Measurements from ENCODE around the gene ELAVL1. TPM values are rescaled to one million over a fixed set of nuclear protein-coding genes. Genes with fewer than 3 reads are reported as not detected.

The ELAVL1 gene
- total and polyA plus RNA-seq, 2 experiments from 2014 or later, result 57.7 to 89.9 TPM

DNA sequence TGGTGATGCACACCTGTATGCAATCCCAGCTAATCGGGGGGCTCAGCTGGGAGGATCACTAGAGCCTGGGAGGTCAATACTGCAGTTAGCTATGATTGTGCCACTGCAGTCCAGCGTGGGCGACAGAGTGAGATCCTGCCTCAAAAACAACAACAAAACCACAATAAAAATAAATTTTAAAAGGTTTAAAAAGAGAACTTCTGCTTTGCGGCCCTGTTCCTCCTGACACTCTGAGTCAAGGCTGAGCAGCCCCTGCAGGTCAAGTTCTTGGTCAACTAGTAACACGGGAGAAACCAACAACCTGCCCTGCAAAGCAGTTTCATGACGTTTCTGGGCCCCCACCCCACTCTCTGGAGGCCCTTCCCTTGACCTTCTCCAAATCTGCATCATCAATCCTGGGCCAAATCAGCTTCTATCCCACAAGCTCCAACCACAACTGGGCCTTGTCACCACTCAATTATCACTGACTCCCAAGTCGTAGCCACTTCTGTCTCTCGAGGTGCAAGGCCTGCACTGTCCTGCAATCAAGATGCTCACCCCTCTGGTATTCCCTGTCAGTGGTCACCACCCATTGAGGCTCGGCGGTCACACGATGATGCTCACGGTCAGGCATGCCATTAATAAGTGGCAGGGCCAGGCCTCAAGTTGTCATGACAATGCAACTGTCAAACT, 7.5 kb downstream of the ELAVL1 start:
- WGBS (ENCODE audit: low lambda C conversion rate, missing lambda C conversion rate), result 86% methylated on average over 12 of the region's 12 CpGs
- H3K27me3 ChIP-seq, result no peaks in the 10 kb centered on the region
- no peak for DNase-seq (ENCODE audit: low spot score)
- no peaks in the 10 kb centered on the region for H3K9me3 ChIP-seq (ENCODE audit: low read depth)
- no peak for TF ChIP-seq EZH2 (IDR thresholded peaks at IDR 0.05; ENCODE audit: borderline replicate concordance)
- no peak overlapping the region for H2AFZ ChIP-seq
- H3K36me3 ChIP-seq (replicated peaks; ENCODE audit: insufficient read depth, low read depth), result no peaks in the 10 kb centered on the region
- no peak overlapping the region for H3K4me2 ChIP-seq
- H3K4me1 ChIP-seq (ENCODE audit: insufficient read depth), result peaks cover 9% of the 10 kb centered on the region
- H4K20me1 ChIP-seq (ENCODE audit: insufficient read depth, poor library complexity, severe bottlenecking), result peaks cover 99% of the 10 kb centered on the region
- H3K27ac ChIP-seq, result no peak overlapping the region
- H3K9me2 ChIP-seq (replicated peaks; ENCODE audit: insufficient read depth), result no peaks in the 10 kb centered on the region
- peaks cover 100% of the 10 kb centered on the region for H3K79me2 ChIP-seq
- no peak overlapping the region for H3K4me3 ChIP-seq

DNA sequence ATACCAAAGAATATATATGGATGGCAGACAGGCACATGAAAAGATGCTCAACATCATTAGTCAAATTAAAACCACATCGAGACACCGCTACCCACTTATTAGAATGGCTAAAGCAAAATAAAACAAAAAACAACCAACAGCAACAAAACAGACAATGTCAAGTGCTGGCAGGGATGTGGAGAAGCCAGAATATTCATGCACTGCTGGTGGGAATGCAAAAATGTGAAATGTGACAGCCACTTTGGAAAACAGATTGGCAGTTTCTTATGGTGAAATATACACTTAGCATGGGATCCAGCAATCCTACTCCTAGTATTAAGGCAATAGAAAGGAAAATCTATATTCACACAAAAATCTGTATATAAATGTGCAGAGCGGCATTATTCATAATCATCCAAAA, 8.6 kb downstream of the ELAVL1 start:
- H3K4me3 ChIP-seq, result no peak overlapping the region
- no peak for DNase-seq (ENCODE audit: low spot score)
- H3K9me2 ChIP-seq (replicated peaks; ENCODE audit: insufficient read depth), result no peaks in the 10 kb centered on the region
- H3K79me2 ChIP-seq, result peaks cover 100% of the 10 kb centered on the region
- peaks cover under 1% of the 10 kb centered on the region for H3K4me1 ChIP-seq (ENCODE audit: insufficient read depth)
- TF ChIP-seq, protein P1, sequence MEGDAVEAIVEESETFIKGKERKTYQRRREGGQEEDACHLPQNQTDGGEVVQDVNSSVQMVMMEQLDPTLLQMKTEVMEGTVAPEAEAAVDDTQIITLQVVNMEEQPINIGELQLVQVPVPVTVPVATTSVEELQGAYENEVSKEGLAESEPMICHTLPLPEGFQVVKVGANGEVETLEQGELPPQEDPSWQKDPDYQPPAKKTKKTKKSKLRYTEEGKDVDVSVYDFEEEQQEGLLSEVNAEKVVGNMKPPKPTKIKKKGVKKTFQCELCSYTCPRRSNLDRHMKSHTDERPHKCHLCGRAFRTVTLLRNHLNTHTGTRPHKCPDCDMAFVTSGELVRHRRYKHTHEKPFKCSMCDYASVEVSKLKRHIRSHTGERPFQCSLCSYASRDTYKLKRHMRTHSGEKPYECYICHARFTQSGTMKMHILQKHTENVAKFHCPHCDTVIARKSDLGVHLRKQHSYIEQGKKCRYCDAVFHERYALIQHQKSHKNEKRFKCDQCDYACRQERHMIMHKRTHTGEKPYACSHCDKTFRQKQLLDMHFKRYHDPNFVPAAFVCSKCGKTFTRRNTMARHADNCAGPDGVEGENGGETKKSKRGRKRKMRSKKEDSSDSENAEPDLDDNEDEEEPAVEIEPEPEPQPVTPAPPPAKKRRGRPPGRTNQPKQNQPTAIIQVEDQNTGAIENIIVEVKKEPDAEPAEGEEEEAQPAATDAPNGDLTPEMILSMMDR (IDR thresholded peaks at IDR 0.05; ENCODE audit: poor library complexity), result no peak
- TF ChIP-seq EZH2phosphoT487 (IDR thresholded peaks at IDR 0.05; ENCODE audit: low read depth, severe bottlenecking, unreplicated experiment), result no peak
- TF ChIP-seq EZH2 (IDR thresholded peaks at IDR 0.05; ENCODE audit: borderline replicate concordance), result no peak
- H3K27me3 ChIP-seq, result no peaks in the 10 kb centered on the region
- H3K27ac ChIP-seq, result no peak overlapping the region
- no peaks in the 10 kb centered on the region for H3K36me3 ChIP-seq (replicated peaks; ENCODE audit: insufficient read depth, low read depth)
- 78% methylated on average over 3 of the region's 3 CpGs for WGBS (ENCODE audit: low lambda C conversion rate, missing lambda C conversion rate)
- H4K20me1 ChIP-seq (ENCODE audit: insufficient read depth, poor library complexity, severe bottlenecking), result peaks cover 99% of the 10 kb centered on the region
- no peak overlapping the region for H2AFZ ChIP-seq
- no peak overlapping the region for H3K4me2 ChIP-seq
- no peaks in the 10 kb centered on the region for H3K9me3 ChIP-seq (ENCODE audit: low read depth)

DNA sequence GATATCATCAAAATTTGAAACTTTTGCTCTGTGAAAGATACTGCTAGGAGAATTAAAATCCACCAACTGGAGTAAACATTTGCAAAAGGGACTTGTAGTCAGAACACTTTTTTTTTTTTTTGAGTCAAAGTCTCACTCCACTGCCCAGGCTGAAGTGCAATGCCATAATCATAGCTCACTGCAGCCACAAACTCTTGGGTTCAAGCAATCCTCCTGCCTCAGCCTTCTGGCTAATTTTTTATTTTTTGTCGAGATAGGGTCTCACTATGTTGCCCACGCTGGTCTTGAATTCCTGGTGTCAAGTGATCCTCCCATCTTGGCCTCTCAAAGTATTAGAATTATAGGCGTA, 9.7 kb downstream of the ELAVL1 start:
- no peak overlapping the region for H3K4me3 ChIP-seq
- H3K36me3 ChIP-seq (replicated peaks; ENCODE audit: insufficient read depth, low read depth), result no peaks in the 10 kb centered on the region
- no peak overlapping the region for H3K27ac ChIP-seq
- H3K4me2 ChIP-seq, result no peak overlapping the region
- no peaks in the 10 kb centered on the region for H3K9me2 ChIP-seq (replicated peaks; ENCODE audit: insufficient read depth)
- H3K79me2 ChIP-seq, result peaks cover 100% of the 10 kb centered on the region
- H3K9me3 ChIP-seq (ENCODE audit: low read depth), result no peaks in the 10 kb centered on the region
- no peak overlapping the region for H2AFZ ChIP-seq
- no peak for DNase-seq (ENCODE audit: low spot score)
- TF ChIP-seq, protein P1 (IDR thresholded peaks at IDR 0.05; ENCODE audit: poor library complexity), result no peak
- no peak for TF ChIP-seq EZH2 (IDR thresholded peaks at IDR 0.05; ENCODE audit: borderline replicate concordance)
- no peak for TF ChIP-seq EZH2phosphoT487 (IDR thresholded peaks at IDR 0.05; ENCODE audit: low read depth, severe bottlenecking, unreplicated experiment)
- H4K20me1 ChIP-seq (ENCODE audit: insufficient read depth, poor library complexity, severe bottlenecking), result peaks cover 94% of the 10 kb centered on the region
- no peaks in the 10 kb centered on the region for H3K27me3 ChIP-seq
- H3K4me1 ChIP-seq (ENCODE audit: insufficient read depth), result no peaks in the 10 kb centered on the region
- WGBS (ENCODE audit: low lambda C conversion rate, missing lambda C conversion rate), result 94% methylated on average over 3 of the region's 3 CpGs

DNA sequence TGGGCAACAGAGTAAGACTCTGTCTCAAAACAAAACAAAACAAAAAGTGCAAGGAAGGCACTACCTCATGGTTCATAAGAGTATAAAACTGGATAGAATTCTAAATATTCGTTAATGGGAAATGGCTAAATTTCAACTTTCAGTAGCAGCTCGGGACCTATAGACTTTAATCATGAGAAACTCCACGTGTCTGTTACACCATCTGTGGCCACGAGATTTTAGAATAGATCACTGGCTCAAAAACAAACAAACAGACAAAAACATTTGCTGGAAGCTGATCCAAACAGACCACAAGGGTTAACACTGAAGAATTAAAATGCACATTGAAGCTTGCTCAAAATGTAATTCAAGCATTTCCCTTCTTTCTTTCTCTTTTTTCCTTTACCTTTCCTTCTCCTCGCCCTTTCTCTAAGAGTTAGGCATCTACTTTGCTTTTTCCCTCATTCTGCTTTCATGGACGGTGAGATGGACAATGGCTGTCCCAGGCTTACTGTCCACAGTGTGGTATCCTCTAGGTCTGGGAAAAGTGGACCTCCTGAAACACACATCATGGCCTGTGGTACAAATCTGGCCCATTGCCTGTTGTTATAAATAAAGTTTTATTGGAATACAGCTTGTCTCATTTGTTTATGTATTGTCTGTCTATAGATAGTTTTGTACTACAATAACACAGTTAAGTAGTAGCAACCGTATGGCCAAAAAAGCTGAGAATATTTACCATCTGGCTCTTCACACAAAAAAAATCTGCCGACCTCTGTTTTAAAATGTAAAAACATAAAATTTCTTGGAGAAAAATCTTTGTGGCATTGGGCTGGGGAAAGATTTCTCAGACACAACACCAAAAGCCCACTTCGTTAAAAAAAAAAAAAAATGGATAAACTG, 10.3 kb downstream of the ELAVL1 start:
- Histone ChIP-seq H2AFZ (no peak overlapping the region), H3K27me3 (no peaks in the 10 kb centered on the region), H3K9me2 (replicated peaks; ENCODE audit: insufficient read depth) (no peaks in the 10 kb centered on the region), H3K9me3 (ENCODE audit: low read depth) (no peaks in the 10 kb centered on the region), H3K79me2 (peaks cover 100% of the 10 kb centered on the region), H3K4me1 (ENCODE audit: insufficient read depth) (no peaks in the 10 kb centered on the region), H3K27ac (no peak overlapping the region), H3K4me3 (no peak overlapping the region), H3K4me2 (no peak overlapping the region), H4K20me1 (ENCODE audit: insufficient read depth, poor library complexity, severe bottlenecking) (peaks cover 88% of the 10 kb centered on the region), H3K36me3 (replicated peaks; ENCODE audit: insufficient read depth, low read depth) (no peaks in the 10 kb centered on the region)
- TF ChIP-seq EZH2 (IDR thresholded peaks at IDR 0.05; ENCODE audit: borderline replicate concordance) (no peak), EZH2phosphoT487 (IDR thresholded peaks at IDR 0.05; ENCODE audit: low read depth, severe bottlenecking, unreplicated experiment) (no peak)
- TF ChIP-seq, protein P1 (IDR thresholded peaks at IDR 0.05; ENCODE audit: poor library complexity), result no peak
- WGBS (ENCODE audit: low lambda C conversion rate, missing lambda C conversion rate), result 87% methylated on average over 9 of the region's 9 CpGs
- DNase-seq (ENCODE audit: low spot score), result no peak

Data from hepatocyte (in vitro differentiated cells).